UCSD-AML1 (cell line): ENCODE results near the gene NOX1.
A peak's percentile ranks its signal among the peaks of the same experiment; 100 is the strongest.

Experiments
- DNase-seq: peaks from one replicate; lab custom pipeline; 2025; ENCODE audit not compliant: unreplicated experiment; lab: John Stamatoyannopoulos, UW

NOX1 gene

DNA sequence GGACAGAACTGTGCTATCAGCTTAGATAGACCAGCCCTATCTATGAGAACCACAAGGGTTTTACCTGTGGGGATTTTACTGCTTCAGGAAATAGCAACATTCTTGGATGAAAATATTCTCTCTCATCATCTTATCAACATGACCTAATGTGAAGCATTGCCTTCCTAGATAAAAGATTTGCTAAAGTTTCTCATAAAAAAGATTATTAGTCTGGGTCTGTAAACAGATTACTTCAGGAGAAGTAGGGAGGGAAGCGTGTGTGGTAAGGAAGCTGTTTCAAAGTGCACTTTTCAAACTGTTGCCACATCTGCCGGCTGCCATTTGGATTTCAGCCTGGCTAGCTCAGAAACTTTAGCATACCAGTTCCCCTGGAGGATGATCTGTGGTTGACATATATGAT, at the start of gene NOX1:
TSS of gene NOX1 (minus strand) at position 35 of the 400 bp plus-strand sequence. CDS start 220 bp downstream, outside the sequence.
- DNase-seq = no peak

DNA sequence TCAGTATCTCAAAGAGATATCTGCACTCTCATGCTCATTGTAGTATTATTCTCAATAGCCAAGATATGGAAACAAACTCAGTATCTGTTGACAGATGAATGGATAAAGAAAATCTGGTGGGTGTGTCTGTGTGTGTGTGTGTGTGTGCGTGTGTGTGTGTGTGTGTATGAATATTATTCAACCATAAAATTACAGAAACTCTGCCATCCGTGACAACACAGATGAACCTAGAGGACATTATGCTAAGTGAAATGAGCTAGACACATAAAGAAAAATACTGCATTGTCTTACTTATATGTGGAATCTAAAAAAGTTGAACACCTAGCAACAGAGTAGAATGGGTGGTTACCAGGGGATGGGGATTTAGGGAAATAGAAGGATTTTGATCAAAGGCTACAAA, 41.4 kb upstream of the NOX1 start:
- no peak for DNase-seq

DNA sequence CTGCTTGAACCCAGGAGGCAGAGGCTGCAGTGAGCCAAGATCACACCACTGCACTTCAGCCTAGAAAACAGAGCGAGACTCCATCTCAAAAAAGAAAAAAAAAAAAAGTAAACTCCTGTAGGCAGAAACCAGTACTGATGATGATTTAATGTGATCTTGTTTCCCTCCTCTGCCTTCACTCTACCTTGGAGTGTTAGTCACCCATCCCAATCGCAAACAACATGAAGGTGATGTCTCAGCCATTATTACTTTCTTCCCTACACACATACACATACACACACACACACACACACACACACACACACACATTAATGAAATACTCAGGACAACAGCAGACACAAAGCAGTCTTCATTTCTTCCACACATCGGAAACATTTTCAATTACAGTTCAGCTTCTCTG, 39.0 kb upstream of the NOX1 start:
- DNase-seq = no peak

- DNase-seq = no peak
Measured at GRCh38 chrX:100911731-100912130, 37.6 kb upstream of the NOX1 start.

DNA sequence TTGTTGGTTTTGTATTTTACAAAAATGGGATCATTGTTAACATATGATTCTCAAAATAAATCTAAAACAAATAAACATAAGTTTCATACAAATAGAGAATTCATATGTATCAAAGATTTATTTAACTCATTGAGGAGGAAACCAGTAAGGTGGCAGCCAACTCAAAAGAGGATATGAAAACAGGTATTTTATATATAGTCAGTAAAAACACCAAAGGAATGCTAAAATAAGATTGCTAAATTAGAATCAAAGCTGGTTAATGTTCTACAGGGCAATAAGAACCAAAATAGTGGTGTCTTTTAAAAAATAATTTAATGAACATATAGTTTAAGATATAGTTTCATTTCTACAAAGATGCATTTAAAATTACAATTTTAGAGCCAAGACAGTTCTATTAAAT, 31.5 kb upstream of the NOX1 start:
- DNase-seq = no peak

GRCh38 chrX:100904433-100904832, 30.3 kb upstream of the NOX1 start:
- no peak for DNase-seq

DNA sequence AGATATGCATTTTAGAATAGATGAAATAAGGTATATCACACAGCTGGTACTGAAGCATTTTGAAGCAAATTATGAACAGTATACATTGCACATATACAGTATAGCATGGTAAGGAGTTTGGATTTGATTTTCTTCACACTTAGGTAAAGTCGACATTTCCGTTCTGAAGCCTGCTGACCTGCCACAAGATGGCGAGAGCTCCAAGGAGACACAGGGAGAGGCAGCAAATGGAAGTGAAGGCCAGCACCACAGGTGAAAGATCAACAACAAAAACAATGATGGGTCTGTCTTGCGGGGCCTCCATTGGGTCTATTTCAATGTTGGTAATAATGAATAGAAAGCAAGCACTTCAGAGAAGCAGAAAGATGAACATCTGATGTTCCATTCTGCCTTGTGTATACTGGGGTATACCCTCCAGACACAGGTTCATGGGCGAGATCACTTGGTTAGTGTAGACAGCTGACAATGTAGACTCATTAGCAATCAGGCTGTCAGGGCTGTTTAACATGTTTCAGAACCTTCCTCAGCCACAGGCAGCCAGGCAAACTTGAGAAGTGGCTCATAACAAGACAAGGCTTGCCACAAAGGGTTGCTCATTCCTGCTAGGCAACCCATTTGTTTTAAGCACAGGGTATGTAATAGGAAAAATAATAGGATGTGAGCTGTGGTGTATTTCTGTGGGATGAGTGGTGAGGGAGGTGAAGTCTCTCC, 21.4 kb upstream of the NOX1 start:
- peak; percentile 11 for DNase-seq

DNA sequence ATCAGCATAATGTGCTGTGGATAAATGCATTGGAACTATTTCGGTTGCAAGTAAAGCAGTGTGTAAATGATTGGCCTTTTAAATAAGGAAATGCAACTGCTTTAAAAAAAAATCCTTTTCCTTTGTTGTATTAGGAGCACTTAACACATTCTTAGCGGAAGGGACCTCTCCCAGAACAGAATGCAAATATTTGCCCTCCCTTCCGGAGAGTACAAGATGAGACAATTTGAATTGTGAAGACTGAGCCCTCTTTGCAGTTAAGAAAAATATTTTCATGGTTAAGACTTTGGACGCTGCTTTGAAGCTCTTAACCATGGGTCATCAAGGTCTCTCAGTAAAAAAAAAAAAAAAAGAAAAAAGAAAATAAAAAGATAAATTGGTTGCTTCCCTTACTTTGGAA, 9.5 kb upstream of the NOX1 start:
- DNase-seq = no peak

DNA sequence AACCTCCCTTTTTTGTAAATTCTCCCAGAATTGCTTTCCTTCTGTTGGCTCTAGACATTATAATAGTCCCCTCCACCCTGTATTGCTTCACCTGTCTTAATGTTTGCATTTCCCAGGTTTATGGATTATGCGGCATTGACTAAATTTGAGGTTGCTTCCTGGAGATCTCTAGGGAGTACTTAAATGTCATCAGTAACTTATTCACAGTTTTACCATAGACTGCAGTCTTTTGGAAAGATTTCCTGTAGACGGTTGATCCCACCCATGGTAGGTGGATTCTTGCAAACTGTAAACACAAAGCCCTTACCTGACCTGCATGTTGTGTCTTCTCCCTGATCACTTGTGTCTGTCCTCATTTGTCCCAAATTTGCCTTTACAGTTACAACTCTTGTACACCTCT, 6.2 kb upstream of the NOX1 start:
- DNase-seq = no peak

- DNase-seq = no peak
Measured at GRCh38 chrX:100871594-100872560, 2.3 kb downstream of the NOX1 start.

DNA sequence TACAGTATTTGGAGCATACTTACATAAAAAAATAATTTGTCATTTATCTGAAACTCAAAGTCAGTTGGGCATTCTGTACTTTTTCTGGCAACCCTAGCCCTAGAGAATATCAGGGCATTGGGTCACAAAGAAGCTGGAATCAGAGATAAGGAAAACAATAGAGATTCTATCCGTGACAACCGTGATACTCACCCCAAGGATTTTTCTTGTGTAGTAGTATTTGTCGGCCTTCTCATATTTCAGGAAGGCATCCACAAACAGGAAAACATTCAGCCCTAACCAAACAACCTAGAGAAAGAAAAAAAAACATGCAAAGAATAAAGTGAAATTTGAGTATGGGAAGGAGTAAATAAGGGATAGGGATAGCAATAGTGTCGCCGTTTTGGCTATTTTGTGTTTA, 3.6 kb downstream of the NOX1 start:
- no peak for DNase-seq

DNA sequence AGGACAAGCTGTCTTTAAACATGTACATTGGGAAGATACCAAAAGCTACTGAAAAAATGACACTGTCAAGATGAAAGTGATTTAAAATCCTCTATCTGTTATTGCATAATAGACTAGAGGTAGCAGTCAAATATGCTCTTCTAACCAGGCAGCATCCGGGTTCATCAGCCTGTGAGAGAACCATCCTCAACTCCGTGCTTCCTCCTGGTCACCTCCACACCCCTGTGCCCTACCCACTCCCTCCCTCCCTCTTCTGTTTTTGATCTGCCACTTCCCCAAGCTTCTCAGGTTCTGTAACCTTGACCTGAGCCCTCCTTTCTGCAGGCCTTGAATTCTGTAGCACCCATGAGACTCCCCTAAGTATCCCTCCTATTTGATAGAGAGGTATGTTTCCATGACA, 5.9 kb downstream of the NOX1 start:
- no peak for DNase-seq

- DNase-seq = no peak
Measured at GRCh38 chrX:100864657-100865391, 9.3 kb downstream of the NOX1 start.

DNA sequence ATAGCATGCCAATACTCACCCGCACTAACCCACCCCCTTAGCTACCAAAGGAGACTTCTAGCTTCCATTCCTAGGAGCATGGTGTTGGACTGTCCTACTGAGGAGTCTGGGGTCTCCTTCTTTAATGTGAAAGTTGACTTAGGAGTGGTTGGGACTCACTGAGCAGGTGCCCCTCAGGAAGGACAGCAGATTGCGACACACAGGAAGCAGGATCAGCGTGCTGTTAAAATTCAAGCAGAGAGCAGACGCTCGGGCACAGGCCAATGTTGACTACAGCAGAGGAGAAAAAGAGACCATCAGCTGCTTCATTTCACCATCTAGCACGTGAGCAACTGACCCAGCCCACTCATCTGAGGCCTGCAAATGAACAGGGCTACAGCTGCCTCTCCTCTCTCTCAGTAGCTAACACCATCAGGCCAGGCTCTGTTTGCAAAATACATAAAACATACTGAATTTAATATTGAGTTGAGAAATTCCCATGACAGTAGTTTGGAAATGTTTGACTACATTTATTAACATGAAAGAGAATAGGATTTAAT, 10.8 kb downstream of the NOX1 start:
- no peak for DNase-seq

- DNase-seq = no peak
Measured at GRCh38 chrX:100852810-100853209, 21.3 kb downstream of the NOX1 start.

GRCh38 chrX:100850317-100850716, 23.8 kb downstream of the NOX1 start:
- DNase-seq = no peak

DNA sequence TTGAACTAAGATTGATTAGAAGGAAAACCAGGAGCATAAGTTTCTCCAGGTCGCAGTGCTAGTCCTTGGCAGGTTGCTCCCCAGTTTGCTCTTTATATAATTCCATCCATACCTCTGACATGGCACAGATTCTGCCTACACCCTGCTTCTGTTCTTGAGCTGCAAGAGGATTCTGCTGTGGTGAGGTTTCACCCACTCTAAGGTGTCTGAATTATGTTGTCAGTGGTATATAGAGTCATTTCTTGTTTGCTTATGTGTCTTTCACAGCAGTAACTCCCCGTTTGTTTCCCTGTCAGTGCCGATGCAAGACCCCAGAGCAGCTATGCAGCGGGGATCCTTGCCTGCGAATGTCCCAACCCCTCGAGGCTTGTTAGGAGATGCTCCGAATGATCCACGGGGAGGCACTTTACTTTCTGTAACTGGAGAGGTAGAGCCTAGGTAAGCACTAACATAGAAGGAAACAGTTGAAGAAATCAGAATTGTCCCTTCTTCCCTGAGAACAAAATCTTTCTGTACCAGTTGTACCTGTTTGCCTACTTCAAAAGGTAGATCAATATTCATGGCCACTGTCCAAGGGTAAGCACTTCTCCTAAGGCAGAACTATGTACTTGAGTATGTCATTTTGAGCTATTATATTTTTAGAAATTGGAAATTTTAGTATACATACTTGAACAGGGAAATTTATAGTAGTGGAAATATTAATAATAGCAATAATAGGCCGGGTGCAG, 42.8 kb downstream of the NOX1 start:
- no peak for DNase-seq

DNA sequence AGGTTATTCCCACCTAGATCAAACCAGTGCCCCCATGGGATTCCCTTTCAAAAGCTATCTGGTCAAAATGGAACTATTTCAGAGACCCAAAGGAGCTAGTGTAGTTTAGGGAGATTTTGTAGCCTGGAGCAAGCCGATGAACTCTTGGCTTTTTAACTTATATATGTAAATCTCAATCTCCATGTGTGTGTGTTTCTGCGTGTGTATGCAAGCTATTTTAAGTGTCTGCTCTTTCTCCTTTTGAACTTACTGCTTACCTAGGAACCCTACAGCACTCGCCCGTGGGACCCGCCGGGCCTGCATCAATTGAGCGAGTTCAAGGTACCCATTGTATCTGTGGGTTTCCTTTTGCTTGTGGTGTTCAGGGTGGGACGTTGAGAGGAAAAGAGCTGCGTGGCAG, 43.6 kb downstream of the NOX1 start:
- no peak for DNase-seq

DNA sequence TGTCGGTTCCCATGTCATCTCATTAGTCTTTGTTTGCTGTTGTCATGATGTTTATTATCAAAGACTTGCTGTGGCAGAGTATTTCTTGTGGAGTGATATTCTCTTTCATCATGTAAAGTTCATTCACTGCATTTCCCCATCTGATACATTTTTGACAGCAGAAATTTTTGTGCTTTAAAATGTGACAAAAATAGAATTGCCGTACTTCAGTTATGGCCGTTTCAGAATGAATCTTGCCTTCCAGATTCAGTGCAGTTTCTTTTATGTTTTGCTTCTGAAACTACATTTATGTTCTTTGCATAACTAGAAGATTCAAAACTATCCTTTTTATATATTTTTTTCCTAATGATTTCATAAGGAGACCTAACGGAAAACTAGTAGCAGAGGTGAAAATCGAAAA, 44.0 kb downstream of the NOX1 start:
- DNase-seq = no peak

DNA sequence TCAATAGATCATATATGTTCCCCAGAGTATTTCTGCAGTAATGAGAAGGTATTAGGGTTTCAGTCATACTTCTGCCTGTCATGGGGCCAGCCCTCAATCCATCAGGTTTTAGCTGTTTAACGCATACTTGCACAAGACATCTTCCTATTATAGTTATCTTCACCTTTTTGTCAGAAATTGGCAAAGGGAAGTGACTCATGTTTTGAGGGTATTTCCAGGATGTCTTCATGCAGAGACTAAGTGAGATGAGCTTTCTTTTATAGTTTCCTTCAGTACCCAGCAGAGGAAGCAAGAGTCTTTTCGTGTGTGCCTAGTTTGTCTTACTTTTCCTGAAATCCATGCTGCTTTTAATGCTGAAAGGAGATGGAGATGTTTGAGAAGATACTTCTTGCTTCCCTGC, 44.4 kb downstream of the NOX1 start:
- no peak for DNase-seq
